Right lobe of liver (tissue), 6 donors: Measurements from ENCODE around the gene CAND2. TPM values are rescaled to one million over a fixed set of nuclear protein-coding genes. Genes with fewer than 3 reads are reported as not detected.

Experiments used
- ATAC-seq, 4 donors: fragments of 200-7000 bp; cut with Tn5 transposase; one replicate each; pipeline ENCODE4 v1.9.1; 2020; ENCODE audit warnings: mild to moderate bottlenecking in 4 of 4, moderate library complexity in 4 of 4
- DNase-seq, 3 donors: peaks; one replicate each; pipeline ENCODE4 v3.0.0-alpha.2; 2020
- H3K27ac ChIP-seq, 3 donors: fragments of 200-600 bp; one replicate each; pipeline ENCODE4 v1.8.0; 2022
- H3K27me3 ChIP-seq, 2 donors: fragments of 200-600 bp; one replicate each; pipeline ENCODE4 v1.8.0; 2022
- H3K36me3 ChIP-seq, 4 donors: fragments of 200-600 bp; sonication (generic) in 1 of 4; one replicate each; pipeline versions ENCODE4 v1.5.1 to v1.8.0; 2017 to 2022; ENCODE audit warnings: control low read depth in 1 of 4
- H3K4me1 ChIP-seq, 4 donors: fragments of 200-600 bp; sonication (generic) in 1 of 4; one replicate each; pipeline versions ENCODE4 v1.5.1 to v1.8.0; 2017 to 2022; ENCODE audit warnings: control low read depth in 1 of 4
- H3K4me3 ChIP-seq, 3 donors: fragments of 200-600 bp; one replicate each; pipeline ENCODE4 v1.8.0; 2022
- H3K9me3 ChIP-seq, 4 donors: fragments of 200-600 bp; sonication (generic) in 1 of 4; one replicate each; pipeline versions ENCODE4 v1.5.1 to v1.8.0; 2017 to 2022; ENCODE audit warnings: control low read depth in 1 of 4
- POLR2A ChIP-seq: fragments of 450-650 bp; IDR thresholded peaks from one replicate; pipeline ENCODE4 v1.6.1; 2017; ENCODE audit warnings: antibody characterized with exemption, mild to moderate bottlenecking
- WGBS: methylation state at CpG from one replicate; pipeline ENCODE4 v1.1.6; 2018; ENCODE audit warnings: low coverage, low lambda C conversion rate; ENCODE audit not compliant: insufficient coverage; ENCODE audit errors: missing lambda C conversion rate; 5-methylcytosine and 5-hydroxymethylcytosine counted together
- intact Hi-C, 2 donors: fragments of 100-400 bp; cut with DNase I; formaldehyde crosslinking; loops; one replicate each; pipeline versions ENCODE4 v1.11.2 to v1.14.1; 2022
- total RNA-seq, 6 experiments: library from RNA; depleted of rRNA in 2 of 6; stranded (reverse); fragments of >200 nt in 2 of 6; fragmentation: NEBNext Ultra II Directional in 3 of 6; extraction: Animal tissue kit (Norgen Biotek cat#: 25700) in 3 of 6; gene quantifications; one replicate each; pipeline versions ENCODE4 v1.1.0 to v1.2.4, GENCODE V29; 2016 to 2023
- TF ChIP-seq, protein P1 (sequence below), 4 donors: fragments of 200-600 bp in 3 of 4; fragments of 450-650 bp in 1 of 4; IDR thresholded peaks; one replicate each; pipeline versions ENCODE4 v1.5.1 to v1.8.0; 2016 to 2022; ENCODE audit warnings: antibody characterized with exemption in 4 of 4, mild to moderate bottlenecking in 2 of 4
- donor health status: DM: no; HTN: yes; CAD: no.
- donor health status: DM: no; HTN: no; CAD: no.
- donor health status: DM: no; HTN: no; CAD: no.
- donor health status: DM: no; HTN: yes; CAD: no.
- donor health status: DM: no; HTN: yes; CAD: no.

The CAND2 gene
- total RNA-seq, 6 experiments from 2014 or later = 0.61 to 4.4 (median 0.77) TPM

DNA sequence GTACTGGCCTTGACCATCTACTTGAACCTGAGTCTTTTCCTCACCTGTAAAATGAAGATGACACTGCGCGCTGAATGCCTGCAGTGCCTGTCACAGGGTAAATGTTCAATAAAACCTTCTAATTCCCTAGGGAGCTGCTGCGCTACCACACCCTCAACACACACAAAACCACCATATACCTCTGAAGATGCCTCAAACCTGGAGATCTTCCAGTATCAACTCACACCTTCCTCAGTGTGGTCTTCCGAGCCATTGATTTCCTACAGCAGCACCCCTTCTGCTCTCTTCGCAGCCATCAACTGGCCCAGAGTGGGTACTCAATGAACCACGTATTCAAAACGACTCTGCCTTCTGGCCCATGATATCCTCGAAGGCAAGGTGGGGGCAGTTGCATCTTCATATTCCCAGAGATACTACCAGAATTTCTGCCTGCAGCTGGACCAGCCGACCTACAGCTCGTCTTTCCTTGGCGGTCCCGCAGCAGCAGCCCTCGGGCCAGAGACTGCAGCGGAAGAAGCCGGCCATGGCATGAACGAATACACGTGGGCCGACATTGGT, 44.2 kb downstream of the CAND2 start:
- intact Hi-C loops = no loop called here
- TF ChIP-seq, protein P1, sequence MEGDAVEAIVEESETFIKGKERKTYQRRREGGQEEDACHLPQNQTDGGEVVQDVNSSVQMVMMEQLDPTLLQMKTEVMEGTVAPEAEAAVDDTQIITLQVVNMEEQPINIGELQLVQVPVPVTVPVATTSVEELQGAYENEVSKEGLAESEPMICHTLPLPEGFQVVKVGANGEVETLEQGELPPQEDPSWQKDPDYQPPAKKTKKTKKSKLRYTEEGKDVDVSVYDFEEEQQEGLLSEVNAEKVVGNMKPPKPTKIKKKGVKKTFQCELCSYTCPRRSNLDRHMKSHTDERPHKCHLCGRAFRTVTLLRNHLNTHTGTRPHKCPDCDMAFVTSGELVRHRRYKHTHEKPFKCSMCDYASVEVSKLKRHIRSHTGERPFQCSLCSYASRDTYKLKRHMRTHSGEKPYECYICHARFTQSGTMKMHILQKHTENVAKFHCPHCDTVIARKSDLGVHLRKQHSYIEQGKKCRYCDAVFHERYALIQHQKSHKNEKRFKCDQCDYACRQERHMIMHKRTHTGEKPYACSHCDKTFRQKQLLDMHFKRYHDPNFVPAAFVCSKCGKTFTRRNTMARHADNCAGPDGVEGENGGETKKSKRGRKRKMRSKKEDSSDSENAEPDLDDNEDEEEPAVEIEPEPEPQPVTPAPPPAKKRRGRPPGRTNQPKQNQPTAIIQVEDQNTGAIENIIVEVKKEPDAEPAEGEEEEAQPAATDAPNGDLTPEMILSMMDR (IDR thresholded peaks at IDR 0.05) = no peak
- TF ChIP-seq POLR2A = no peak
- peaks cover 0 to 26% (median 4%) of the 10 kb centered on the region in 4 donors for H3K4me1 ChIP-seq
- H3K4me3 ChIP-seq = peak overlapping the region; percentile 78 to 96 (median 91)
- peaks cover 7 to 42% (median 23%) of the 10 kb centered on the region in 4 donors for H3K36me3 ChIP-seq
- no peaks in the 10 kb centered on the region for H3K9me3 ChIP-seq
- WGBS = 2% methylated on average over 15 of the region's 18 CpGs
- no peaks in the 10 kb centered on the region for H3K27me3 ChIP-seq
- DNase-seq = peak in 1 of 3 donors; percentile 41
- peak; percentile 49 to 59 (median 50) for ATAC-seq
- H3K27ac ChIP-seq = peak overlapping the region; percentile 92 to 94 (median 94)

DNA sequence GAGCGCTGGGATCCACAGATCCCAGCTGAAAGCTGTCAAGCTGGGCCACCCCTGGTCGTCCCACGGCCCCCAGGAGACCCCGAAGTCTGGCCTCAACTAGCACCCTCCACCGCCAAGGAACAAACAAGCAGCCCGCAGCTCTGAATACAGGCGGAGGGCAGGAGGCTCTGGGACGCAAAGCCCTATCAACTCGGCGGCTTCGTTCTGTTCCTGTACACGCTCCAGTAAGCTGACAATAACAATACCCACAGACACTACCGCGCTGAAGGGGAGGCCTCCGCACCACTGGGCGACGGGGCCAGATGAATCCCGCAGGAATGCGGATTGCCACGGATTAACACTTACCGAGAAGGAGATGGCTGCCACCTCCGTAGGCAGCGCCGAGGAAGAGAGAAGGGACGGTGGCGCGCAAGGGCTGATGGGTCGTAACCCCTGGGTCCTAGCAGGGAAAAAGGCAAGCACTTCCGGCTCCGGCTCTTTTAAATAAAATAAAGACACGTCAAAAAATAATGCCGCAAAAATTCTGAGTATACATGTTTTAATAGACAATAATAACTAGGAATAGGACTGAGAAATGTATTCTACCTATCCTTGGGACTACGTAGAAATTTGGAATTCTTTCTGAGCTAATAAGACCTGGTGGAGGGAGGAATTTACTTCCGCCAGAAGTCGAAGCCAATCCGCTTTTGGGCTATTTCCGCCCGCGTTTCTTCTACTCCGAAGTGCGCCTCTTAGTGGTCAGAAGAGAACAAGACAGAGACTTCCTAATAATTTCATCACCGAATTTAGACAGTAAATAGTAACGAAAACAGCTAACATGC, 44.9 kb downstream of the CAND2 start, which contains the start of gene RPL32:
TSS of gene RPL32 (minus strand) at position 417 of the 821 bp plus-strand sequence. CDS start 1,328 bp downstream, outside the sequence.
- peak within 1 kb of the TSS; percentile 78 to 96 (median 91) for H3K4me3 ChIP-seq
- peaks cover 2 to 35% (median 18%) of the 10 kb centered on the region in 4 donors for H3K36me3 ChIP-seq
- H3K9me3 ChIP-seq = no peaks in the 10 kb centered on the region
- ATAC-seq (peak; percentile 95 to 97 (median 96)), DNase-seq (peak; percentile 88 to 90 (median 90))
- TF ChIP-seq, protein P1 (IDR thresholded peaks at IDR 0.05) = peak; percentile 84 to 90 (median 86)
- peak; percentile 69 for TF ChIP-seq POLR2A
- no peaks in the 10 kb centered on the region for H3K27me3 ChIP-seq
- peaks cover 0 to 26% (median 4%) of the 10 kb centered on the region in 4 donors for H3K4me1 ChIP-seq
- H3K27ac ChIP-seq = peak within 1 kb of the TSS; percentile 92 to 94 (median 94)
- WGBS = under 1% methylated on average over 38 of the region's 43 CpGs
- intact Hi-C loops = no loop called here

DNA sequence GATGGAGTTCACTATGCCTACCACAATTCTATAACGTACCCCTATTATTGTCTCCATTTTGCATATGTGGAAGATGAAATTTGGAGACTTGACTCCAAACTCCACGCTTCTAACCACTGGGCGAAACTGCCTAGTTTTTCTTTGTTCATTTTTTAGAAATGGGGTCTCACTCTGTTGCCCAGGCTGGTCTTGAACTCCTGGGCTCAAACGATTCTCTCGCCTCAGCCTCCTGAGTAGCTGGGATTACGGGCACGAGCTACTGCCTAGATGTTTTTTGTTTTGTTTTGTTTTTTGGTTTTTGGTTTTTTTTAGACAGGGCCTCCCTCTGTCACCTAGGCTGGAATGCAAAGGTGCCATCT, 45.5 kb downstream of the CAND2 start:
- WGBS = 42% methylated on average over 7 of the region's 7 CpGs
- TF ChIP-seq, protein P1 (IDR thresholded peaks at IDR 0.05) = peak in 1 of 4 donors; percentile 2
- no peak for TF ChIP-seq POLR2A
- Histone ChIP-seq H3K27me3 (no peaks in the 10 kb centered on the region), H3K9me3 (no peaks in the 10 kb centered on the region), H3K36me3 (peaks cover 0 to 29% (median 15%) of the 10 kb centered on the region in 4 donors), H3K4me1 (peaks cover 0 to 26% (median 4%) of the 10 kb centered on the region in 4 donors), H3K4me3 (peak overlapping the region in 2 of 3 donors; percentile 78 to 91), H3K27ac (peak overlapping the region in 2 of 3 donors; percentile 94)
- DNase-seq = no peak
- intact Hi-C loops = no loop called here
- ATAC-seq = no peak

DNA sequence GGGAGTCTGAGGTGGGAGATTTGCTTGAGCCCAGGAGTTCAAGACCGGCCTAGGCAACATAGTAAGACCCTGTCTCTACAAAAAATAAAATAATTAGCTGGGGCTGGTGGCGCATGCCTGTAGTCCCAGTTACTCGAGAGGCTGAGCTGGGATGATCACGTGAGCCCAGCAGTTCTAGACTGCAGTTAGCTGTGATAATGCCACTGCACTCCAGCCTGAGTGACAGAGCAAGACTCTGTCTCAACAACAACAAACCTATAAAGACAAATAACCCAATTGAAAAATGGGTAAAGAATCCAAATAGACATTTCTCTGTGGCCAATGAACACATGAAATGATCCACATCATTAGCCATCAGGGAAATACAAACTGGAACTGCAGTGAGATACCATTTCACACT, 46.0 kb downstream of the CAND2 start:
- intact Hi-C loops = no loop called here
- DNase-seq = no peak
- peaks cover 0 to 24% (median 13%) of the 10 kb centered on the region in 4 donors for H3K36me3 ChIP-seq
- no peaks in the 10 kb centered on the region for H3K9me3 ChIP-seq
- no peak for ATAC-seq
- TF ChIP-seq, protein P1 (IDR thresholded peaks at IDR 0.05) = no peak
- no peak for TF ChIP-seq POLR2A
- WGBS = 100% methylated on average over 1 of the region's 4 CpGs
- no peak overlapping the region for H3K4me3 ChIP-seq
- no peak overlapping the region for H3K27ac ChIP-seq
- H3K4me1 ChIP-seq = peaks cover 0 to 25% (median 4%) of the 10 kb centered on the region in 4 donors
- no peaks in the 10 kb centered on the region for H3K27me3 ChIP-seq
